IMR-90 (cell line): ENCODE data around the gene INO80E. TPM values are rescaled to one million over a fixed set of nuclear protein-coding genes. Genes with fewer than 3 reads are reported as not detected.

ENCODE experiments used
- ATAC-seq: fragments of 200-7000 bp; cut with Tn5 transposase; 2 replicates; pipeline ENCODE4 v1.9.1; 2020; ENCODE audit warnings: low read depth, mild to moderate bottlenecking, moderate library complexity
- BruUV-seq: library from RNA; stranded (reverse); fragments of 400-500 nt; replicated peaks from 2 replicates; lab custom pipeline; 2021; lab: Mats Ljungman, UMichigan
- CTCF ChIA-PET: fragments of 300-600 bp; formaldehyde crosslinking; extraction: SDS; loops from one replicate; lab custom pipeline; 2021; ENCODE audit warnings: antibody characterized with exemption; lab: Yijun Ruan, JAX
- POLR2A ChIA-PET: fragments of 300-600 bp; sonication (Branson Sonifier 250); formaldehyde crosslinking; loops from one replicate; lab custom pipeline; 2022; ENCODE audit warnings: antibody characterized with exemption; ENCODE audit not compliant: unreplicated experiment; lab: Charles Lee
- DNase-seq: peaks from one replicate; pipeline ENCODE4 v3.0.0; 2013
- H2AFZ ChIP-seq: replicated peaks from 2 replicates; pipeline ENCODE3; 2013; ENCODE audit warnings: low read length, mild to moderate bottlenecking; ENCODE audit not compliant: poor library complexity
- H2AK5ac ChIP-seq: 2 replicates; pipeline ENCODE4 v1.6.1; 2013; ENCODE audit warnings: low read depth, low read length, inconsistent platforms
- H2AK9ac ChIP-seq: replicated peaks from 2 replicates; pipeline ENCODE3; 2013; ENCODE audit warnings: mild to moderate bottlenecking, low read depth, low read length, moderate library complexity; ENCODE audit not compliant: poor library complexity
- H2BK120ac ChIP-seq: 2 replicates; pipeline ENCODE4 v1.6.1; 2013; ENCODE audit warnings: low read depth, low read length, inconsistent platforms
- H2BK15ac ChIP-seq: 3 replicates; pipeline ENCODE4 v1.6.1; 2013; ENCODE audit warnings: low read depth, low read length, inconsistent platforms
- H2BK20ac ChIP-seq: 2 replicates; pipeline ENCODE4 v1.6.1; 2013; ENCODE audit warnings: low read depth, mild to moderate bottlenecking, inconsistent platforms, low read length, moderate library complexity
- H2BK5ac ChIP-seq: 2 replicates; pipeline ENCODE4 v1.6.1; 2013; ENCODE audit warnings: mild to moderate bottlenecking, low read depth, low read length, inconsistent platforms; ENCODE audit not compliant: poor library complexity, severe bottlenecking
- H3K14ac ChIP-seq: replicated peaks from 2 replicates; pipeline ENCODE4 v1.6.1; 2013; ENCODE audit warnings: low read depth, low read length, inconsistent platforms
- H3K18ac ChIP-seq: 2 replicates; pipeline ENCODE4 v1.6.1; 2013; ENCODE audit warnings: low read depth, low read length, control low read depth
- H3K23ac ChIP-seq: 2 replicates; pipeline ENCODE4 v1.6.1; 2013; ENCODE audit warnings: low read depth, low read length, inconsistent platforms
- H3K27ac ChIP-seq: 2 replicates; pipeline ENCODE4 v1.5.1; 2013; ENCODE audit warnings: mild to moderate bottlenecking, control low read depth, low read length; ENCODE audit not compliant: insufficient read depth
- H3K27me3 ChIP-seq: 2 replicates; pipeline ENCODE4 v1.6.1; 2013; ENCODE audit warnings: low read length; ENCODE audit not compliant: control insufficient read depth, insufficient read depth
- H3K36me3 ChIP-seq: 2 replicates; pipeline ENCODE4 v1.6.1; 2013; ENCODE audit warnings: low read length, mixed read lengths; ENCODE audit not compliant: control insufficient read depth, insufficient read depth
- H3K4ac ChIP-seq: 2 replicates; pipeline ENCODE4 v1.6.1; 2013; ENCODE audit warnings: low read depth, low read length, inconsistent platforms
- H3K4me1 ChIP-seq: 2 replicates; pipeline ENCODE4 v1.6.1; 2013; ENCODE audit warnings: low read length, mixed read lengths; ENCODE audit not compliant: control insufficient read depth, insufficient read depth
- H3K4me2 ChIP-seq: 2 replicates; pipeline ENCODE4 v1.6.1; 2013; ENCODE audit warnings: low read depth, mild to moderate bottlenecking, control low read depth, low read length, moderate library complexity
- H3K4me3 ChIP-seq: 2 replicates; pipeline ENCODE4 v1.5.1; 2013; ENCODE audit warnings: low read depth, mild to moderate bottlenecking, control low read depth, low read length, moderate library complexity; ENCODE audit not compliant: insufficient read depth
- H3K56ac ChIP-seq: 2 replicates; pipeline ENCODE4 v1.6.1; 2013; ENCODE audit warnings: low read length, inconsistent platforms; ENCODE audit not compliant: insufficient read depth; ENCODE audit errors: extremely low read depth
- H3K79me1 ChIP-seq, 2 experiments: 2 replicates each; pipeline ENCODE4 v1.6.1; 2013; ENCODE audit warnings: low read length in 2 of 2, inconsistent platforms in 1 of 2, low read depth in 1 of 2
- H3K9ac ChIP-seq: 2 replicates; pipeline ENCODE4 v1.6.1; 2013; ENCODE audit warnings: low read depth, low read length, control low read depth
- H3K9me1 ChIP-seq: 2 replicates; pipeline ENCODE4 v1.6.1; 2013; ENCODE audit warnings: low read length, inconsistent platforms; ENCODE audit not compliant: insufficient read depth
- H3K9me3 ChIP-seq: 2 replicates; pipeline ENCODE4 v1.6.1; 2013; ENCODE audit warnings: low read length; ENCODE audit not compliant: control insufficient read depth, insufficient read depth
- H4K20me1 ChIP-seq: 2 replicates; pipeline ENCODE4 v1.6.1; 2013; ENCODE audit warnings: low read length, inconsistent platforms; ENCODE audit not compliant: insufficient read depth
- H4K5ac ChIP-seq: 2 replicates; pipeline ENCODE4 v1.6.1; 2013; ENCODE audit warnings: mild to moderate bottlenecking, low read depth, low read length, control low read depth
- H4K8ac ChIP-seq, 2 experiments: 2 replicates each; pipeline ENCODE4 v1.6.1; 2013; ENCODE audit warnings: low read depth in 2 of 2, low read length in 2 of 2, control low read depth in 1 of 2, inconsistent platforms in 1 of 2
- H4K91ac ChIP-seq: 2 replicates; pipeline ENCODE4 v1.6.1; 2013; ENCODE audit warnings: low read depth, low read length, inconsistent platforms; ENCODE audit not compliant: insufficient read depth
- BHLHE40 ChIP-seq: fragments of 150-350 bp; IDR thresholded peaks from 2 replicates; pipeline ENCODE4 v1.6.1; 2016; ENCODE audit warnings: mild to moderate bottlenecking, low read depth, low read length
- CHD1 ChIP-seq: IDR thresholded peaks from 2 replicates; pipeline ENCODE4 v1.6.1; 2012; ENCODE audit warnings: low read depth, low read length, improper control_type of control experiment
- FOS ChIP-seq: fragments of 150-350 bp; IDR thresholded peaks from 2 replicates; pipeline ENCODE4 v1.6.1; 2016; ENCODE audit warnings: low read depth, low read length
- MAFK ChIP-seq: IDR thresholded peaks from 2 replicates; pipeline ENCODE4 v1.6.1; 2012; ENCODE audit warnings: low read depth, low read length, improper control_type of control experiment
- MAZ ChIP-seq: IDR thresholded peaks from 2 replicates; pipeline ENCODE4 v1.6.1; 2012; ENCODE audit warnings: low read depth, mild to moderate bottlenecking, low read length, improper control_type of control experiment, moderate library complexity, borderline replicate concordance
- RCOR1 ChIP-seq: IDR thresholded peaks from 2 replicates; pipeline ENCODE4 v1.6.1; 2012; ENCODE audit warnings: mild to moderate bottlenecking, low read length, improper control_type of control experiment; ENCODE audit not compliant: insufficient replicate concordance
- RFX5 ChIP-seq: IDR thresholded peaks from 2 replicates; pipeline ENCODE4 v1.8.0; 2012; ENCODE audit warnings: low read depth, mild to moderate bottlenecking, low read length, moderate library complexity
- SMC3 ChIP-seq: fragments of 150-350 bp; IDR thresholded peaks from 2 replicates; pipeline ENCODE4 v1.6.1; 2016; ENCODE audit warnings: low read depth, mild to moderate bottlenecking, antibody characterized with exemption, low read length, moderate library complexity
- WGBS, 2 experiments: methylation state at CpG; one replicate each; pipeline versions ENCODE4 v1.1.5 to v1.1.7; 2013; ENCODE audit warnings: missing lambda C conversion rate in 2 of 2; ENCODE audit not compliant: insufficient read length in 1 of 2; ENCODE audit errors: extremely low coverage in 2 of 2; 5-methylcytosine and 5-hydroxymethylcytosine counted together
- dilution Hi-C: fragments of 300-500 bp; cut with HindIII; formaldehyde crosslinking; loops from one replicate; pipeline ENCODE4 v1.14.3; 2018; ENCODE audit warnings: low sequenced_read_pairs; ENCODE audit not compliant: unreplicated experiment
- in situ Hi-C: fragments of 300-500 bp; cut with MboI; formaldehyde crosslinking; loops from 3 replicates; pipeline ENCODE4 v1.14.3; 2019; ENCODE audit warnings: low sequenced_read_pairs, inconsistent platforms, mixed read lengths
- intact Hi-C: fragments of 100-400 bp; cut with micrococcal nuclease; formaldehyde crosslinking; loops from 2 replicates; pipeline ENCODE4 v1.10.0; 2022
- polyA plus RNA-seq, 3 experiments: library from polyadenylated mRNA; depleted of rRNA; stranded (reverse); fragments of >200 nt; gene quantifications; 2 replicates each; pipeline ENCODE4 v1.2.3, GENCODE V29; 2012; ENCODE audit warnings: low replicate concordance in 1 of 3
- total RNA-seq: library from RNA; depleted of rRNA; stranded (reverse); fragments of >200 nt; gene quantifications from 2 replicates; pipeline ENCODE4 v1.2.3, GENCODE V29; 2012
- TF ChIP-seq, protein P1 (sequence below): fragments of 150-350 bp; IDR thresholded peaks from 2 replicates; pipeline ENCODE4 v1.6.1; 2017; ENCODE audit warnings: mild to moderate bottlenecking, antibody characterized with exemption, low read length, low read depth
- TF ChIP-seq, protein P2 (sequence below): fragments of 150-350 bp; IDR thresholded peaks from 2 replicates; pipeline ENCODE4 v1.6.1; 2016; ENCODE audit warnings: low read depth, mild to moderate bottlenecking, low read length, moderate library complexity, borderline replicate concordance
- TF ChIP-seq, protein P3 (sequence below): conservative IDR thresholded peaks from 2 replicates; pipeline ENCODE4 v1.5.1; 2012; ENCODE audit warnings: mild to moderate bottlenecking, low read depth, low read length, improper control_type of control experiment

The INO80E gene
- total and polyA plus RNA-seq, 2 of the 4 experiments (the other 2 are of a cell fraction): 40.9 to 42.1 TPM

DNA sequence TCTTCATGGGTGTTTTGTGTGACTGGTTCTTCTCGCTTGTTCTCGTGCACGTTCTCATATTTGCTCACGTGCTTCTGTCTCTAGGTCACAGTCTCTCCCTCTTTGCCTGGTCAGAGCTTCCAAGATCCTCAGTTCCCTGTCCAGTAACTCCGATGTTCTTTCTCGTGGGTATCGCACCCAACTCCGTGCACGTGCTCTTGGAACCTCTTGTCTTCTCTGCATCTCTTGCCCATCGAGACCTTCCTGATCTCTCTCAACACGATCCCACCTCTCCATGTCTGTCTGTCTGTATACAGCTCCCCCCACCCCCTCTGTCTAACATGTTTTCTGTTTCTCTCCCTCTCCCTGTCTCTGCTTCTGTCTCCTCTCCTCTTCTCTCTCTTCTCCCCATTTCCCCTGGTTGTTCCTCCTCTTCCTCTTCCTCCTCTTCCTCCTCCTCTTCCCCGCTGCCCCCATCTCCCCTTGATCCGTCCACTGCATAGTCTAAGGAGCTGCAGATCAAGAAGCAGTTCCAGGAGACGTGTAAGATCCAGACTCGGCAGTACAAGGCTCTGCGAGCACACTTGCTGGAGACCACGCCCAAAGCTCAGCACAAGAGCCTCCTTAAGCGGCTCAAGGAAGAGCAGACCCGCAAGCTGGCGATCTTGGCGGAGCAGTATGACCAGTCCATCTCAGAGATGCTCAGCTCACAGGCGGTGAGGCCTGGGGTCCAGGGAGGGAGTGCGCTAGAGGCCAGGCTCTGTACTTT is 6.8 kb upstream of the INO80E start:
- Histone ChIP-seq H3K79me1 (peaks cover 0 to 12% of the 10 kb centered on the region in 2 experiments; a peak in 1 of 4 replicates), H2AK9ac (no peak overlapping the region), H3K27ac (no peak overlapping the region), H3K9me3 (no peaks in the 10 kb centered on the region), H2BK15ac (no peak overlapping the region), H3K36me3 (peaks cover 67% of the 10 kb centered on the region), H3K14ac (no peak overlapping the region), H4K5ac (no peak overlapping the region), H2BK20ac (no peak overlapping the region), H4K20me1 (no peaks in the 10 kb centered on the region; the same call in 1 of the 2 replicates), H2AFZ (no peak overlapping the region), H3K27me3 (no peaks in the 10 kb centered on the region), H4K91ac (no peak overlapping the region), H3K18ac (no peak overlapping the region), H2BK120ac (no peak overlapping the region), H3K56ac (no peak overlapping the region), H3K23ac (no peak overlapping the region), H3K9me1 (no peaks in the 10 kb centered on the region), H3K4me1 (no peaks in the 10 kb centered on the region), H2BK5ac (no peak overlapping the region), H2AK5ac (no peak overlapping the region), H4K8ac (no peak overlapping the region), H3K9ac (no peak overlapping the region), H3K4me2 (no peak overlapping the region), H3K4me3 (no peak overlapping the region), H3K4ac (no peak overlapping the region)
- TF ChIP-seq FOS (no peak), BHLHE40 (no peak), CHD1 (no peak), MAZ (no peak), RFX5 (no peak), RCOR1 (no peak), MAFK (no peak), SMC3 (no peak)
- TF ChIP-seq, protein P1, sequence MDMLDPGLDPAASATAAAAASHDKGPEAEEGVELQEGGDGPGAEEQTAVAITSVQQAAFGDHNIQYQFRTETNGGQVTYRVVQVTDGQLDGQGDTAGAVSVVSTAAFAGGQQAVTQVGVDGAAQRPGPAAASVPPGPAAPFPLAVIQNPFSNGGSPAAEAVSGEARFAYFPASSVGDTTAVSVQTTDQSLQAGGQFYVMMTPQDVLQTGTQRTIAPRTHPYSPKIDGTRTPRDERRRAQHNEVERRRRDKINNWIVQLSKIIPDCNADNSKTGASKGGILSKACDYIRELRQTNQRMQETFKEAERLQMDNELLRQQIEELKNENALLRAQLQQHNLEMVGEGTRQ: no peak
- TF ChIP-seq, protein P2, sequence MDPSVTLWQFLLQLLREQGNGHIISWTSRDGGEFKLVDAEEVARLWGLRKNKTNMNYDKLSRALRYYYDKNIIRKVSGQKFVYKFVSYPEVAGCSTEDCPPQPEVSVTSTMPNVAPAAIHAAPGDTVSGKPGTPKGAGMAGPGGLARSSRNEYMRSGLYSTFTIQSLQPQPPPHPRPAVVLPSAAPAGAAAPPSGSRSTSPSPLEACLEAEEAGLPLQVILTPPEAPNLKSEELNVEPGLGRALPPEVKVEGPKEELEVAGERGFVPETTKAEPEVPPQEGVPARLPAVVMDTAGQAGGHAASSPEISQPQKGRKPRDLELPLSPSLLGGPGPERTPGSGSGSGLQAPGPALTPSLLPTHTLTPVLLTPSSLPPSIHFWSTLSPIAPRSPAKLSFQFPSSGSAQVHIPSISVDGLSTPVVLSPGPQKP: no peak
- TF ChIP-seq, protein P3, sequence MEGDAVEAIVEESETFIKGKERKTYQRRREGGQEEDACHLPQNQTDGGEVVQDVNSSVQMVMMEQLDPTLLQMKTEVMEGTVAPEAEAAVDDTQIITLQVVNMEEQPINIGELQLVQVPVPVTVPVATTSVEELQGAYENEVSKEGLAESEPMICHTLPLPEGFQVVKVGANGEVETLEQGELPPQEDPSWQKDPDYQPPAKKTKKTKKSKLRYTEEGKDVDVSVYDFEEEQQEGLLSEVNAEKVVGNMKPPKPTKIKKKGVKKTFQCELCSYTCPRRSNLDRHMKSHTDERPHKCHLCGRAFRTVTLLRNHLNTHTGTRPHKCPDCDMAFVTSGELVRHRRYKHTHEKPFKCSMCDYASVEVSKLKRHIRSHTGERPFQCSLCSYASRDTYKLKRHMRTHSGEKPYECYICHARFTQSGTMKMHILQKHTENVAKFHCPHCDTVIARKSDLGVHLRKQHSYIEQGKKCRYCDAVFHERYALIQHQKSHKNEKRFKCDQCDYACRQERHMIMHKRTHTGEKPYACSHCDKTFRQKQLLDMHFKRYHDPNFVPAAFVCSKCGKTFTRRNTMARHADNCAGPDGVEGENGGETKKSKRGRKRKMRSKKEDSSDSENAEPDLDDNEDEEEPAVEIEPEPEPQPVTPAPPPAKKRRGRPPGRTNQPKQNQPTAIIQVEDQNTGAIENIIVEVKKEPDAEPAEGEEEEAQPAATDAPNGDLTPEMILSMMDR: no peak
- in situ Hi-C loops: no loop called here
- ChIA-PET POLR2A (no interaction called here), CTCF (no interaction called here)
- ATAC-seq: no peak
- dilution Hi-C loops: no loop called here
- no TSS peak for BruUV-seq
- intact Hi-C loops: no loop called here
- WGBS, 2 experiments: 93% methylated on average over 18 of the region's 23 CpGs; no CpG with 5 or more reads in 1 of the 2 experiments
- DNase-seq: no peak
